22Rv1 (cell line): ENCODE measurements around the gene TP53TG3.
"Not testable (repeated sequence)": the region's sequence is repeated elsewhere in the genome, so short reads cannot be mapped to it uniquely, and the experiment has no call there.

ENCODE experiments used
- H3K27ac ChIP-seq: fragments of 450-650 bp; 2 replicates; pipeline ENCODE4 v1.5.1; 2017

The TP53TG3 gene, protein sequence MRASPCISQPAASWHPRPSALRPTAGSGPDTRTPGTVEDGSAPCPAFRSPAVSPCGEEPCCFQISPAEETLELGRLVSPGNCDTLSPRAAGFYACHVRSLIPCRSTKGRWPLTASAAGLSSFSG

DNA sequence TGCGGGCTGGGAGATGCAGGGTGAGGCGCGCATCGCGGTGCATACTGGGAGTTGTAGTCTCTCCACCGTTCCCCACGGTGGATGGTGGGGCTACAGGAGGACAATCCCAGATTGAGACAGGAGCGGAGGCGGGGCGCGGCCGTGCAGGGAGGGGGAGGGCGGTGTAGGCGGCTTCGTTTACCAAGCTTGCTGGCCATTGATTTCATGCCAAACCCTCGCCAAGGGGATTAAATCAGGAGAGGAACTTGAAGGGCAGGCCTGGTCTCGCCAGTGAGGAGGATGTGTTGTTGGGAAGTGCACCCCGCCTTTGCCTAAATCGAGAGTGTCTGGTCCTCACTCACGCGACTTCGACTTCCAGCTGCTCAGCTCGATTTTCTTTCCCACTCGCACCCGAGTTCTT is at the start of gene TP53TG3:
Gene TP53TG3, minus strand, starts transcription at position 101 of the 400 bp plus-strand sequence. Its CDS starts 68 bp downstream, at position 33.
- H3K27ac ChIP-seq: not testable (repeated sequence)

DNA sequence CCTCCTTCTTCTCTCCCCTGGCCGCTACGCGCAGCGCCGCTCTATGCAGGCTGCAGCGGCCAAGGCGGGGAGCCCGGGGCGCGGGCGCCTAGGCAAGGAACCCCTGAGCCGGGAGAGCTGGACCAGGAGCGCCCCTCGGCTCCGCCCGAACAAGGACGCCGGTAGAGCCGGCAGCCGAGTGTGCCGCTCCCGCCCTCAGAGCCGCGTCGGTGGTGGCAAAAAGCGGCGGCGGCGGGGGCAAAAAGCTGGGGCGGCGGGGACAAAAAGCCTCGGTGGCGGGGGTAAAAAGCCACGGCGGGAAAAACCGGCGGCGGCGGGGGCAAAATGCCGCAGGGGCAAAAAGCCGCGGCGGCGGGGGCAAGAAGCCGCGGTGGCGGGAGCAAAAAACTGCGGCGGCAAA is 25.1 kb downstream of the TP53TG3 start:
- H3K27ac ChIP-seq: not testable (repeated sequence)

- H3K27ac ChIP-seq: not testable (repeated sequence)
Measured at GRCh38 chr16:32647562-32647961, 28.4 kb downstream of the TP53TG3 start.

GRCh38 chr16:32646780-32647179 is 29.2 kb downstream of the TP53TG3 start:
- not testable (repeated sequence) for H3K27ac ChIP-seq

GRCh38 chr16:32646177-32646576 is 29.8 kb downstream of the TP53TG3 start:
- H3K27ac ChIP-seq: not testable (repeated sequence)

GRCh38 chr16:32645278-32645908 is 30.6 kb downstream of the TP53TG3 start:
- not testable (repeated sequence) for H3K27ac ChIP-seq

DNA sequence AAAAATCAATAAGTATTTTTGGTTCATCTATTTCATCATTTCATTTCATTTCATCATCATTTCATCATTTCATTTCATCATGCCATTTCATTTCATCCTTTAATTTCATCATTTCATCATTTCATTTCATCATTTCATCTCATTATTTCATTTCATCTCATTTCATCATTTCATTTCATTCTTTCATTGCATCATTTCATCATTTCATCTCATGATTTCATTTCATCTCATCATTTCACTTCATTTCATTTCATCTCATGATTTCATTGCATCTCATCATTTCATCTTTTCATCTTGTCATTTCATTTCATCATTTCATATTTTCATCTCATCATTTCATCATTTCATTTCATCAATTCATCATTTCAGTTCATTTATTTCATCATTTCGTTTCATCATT is 31.2 kb downstream of the TP53TG3 start:
- H3K27ac ChIP-seq: not testable (repeated sequence)

- H3K27ac ChIP-seq: not testable (repeated sequence)
Measured at GRCh38 chr16:32637614-32638013, 38.4 kb downstream of the TP53TG3 start.

DNA sequence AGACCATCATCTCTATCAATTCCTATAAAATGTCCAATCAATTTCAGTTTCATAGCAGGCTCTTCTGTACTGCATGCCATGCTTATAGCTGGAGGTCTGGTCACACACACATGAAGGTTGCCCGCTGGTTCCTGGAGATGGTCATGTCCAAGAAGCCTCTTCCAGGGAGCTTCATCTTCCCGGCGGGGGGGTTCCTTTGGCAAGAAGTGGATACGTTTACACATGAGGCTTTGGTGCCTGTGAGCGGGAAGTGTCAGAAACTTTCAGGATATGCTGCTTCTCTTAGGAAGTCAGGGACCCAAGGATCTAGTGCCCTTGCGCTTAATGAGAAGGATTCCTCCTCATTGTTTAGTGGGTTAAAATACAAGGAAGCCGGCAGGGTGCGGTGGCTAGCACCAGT is 43.9 kb downstream of the TP53TG3 start:
- not testable (repeated sequence) for H3K27ac ChIP-seq
